Erythroblast (primary cell): Measurements from ENCODE around the gene HSF5.

Experiments
- DNase-seq, 2 experiments: peaks; one replicate each; lab custom pipeline; 2025; lab: John Stamatoyannopoulos, UW
- GATA1 ChIP-seq: IDR thresholded peaks from 2 replicates; pipeline ENCODE4 v1.6.1; 2011; ENCODE audit warnings: low read depth, mild to moderate bottlenecking, control low read depth, low read length, moderate library complexity
- POLR2A ChIP-seq: IDR thresholded peaks from 2 replicates; pipeline ENCODE4 v1.6.1; 2011; ENCODE audit warnings: mild to moderate bottlenecking, low read length

Gene HSF5

DNA sequence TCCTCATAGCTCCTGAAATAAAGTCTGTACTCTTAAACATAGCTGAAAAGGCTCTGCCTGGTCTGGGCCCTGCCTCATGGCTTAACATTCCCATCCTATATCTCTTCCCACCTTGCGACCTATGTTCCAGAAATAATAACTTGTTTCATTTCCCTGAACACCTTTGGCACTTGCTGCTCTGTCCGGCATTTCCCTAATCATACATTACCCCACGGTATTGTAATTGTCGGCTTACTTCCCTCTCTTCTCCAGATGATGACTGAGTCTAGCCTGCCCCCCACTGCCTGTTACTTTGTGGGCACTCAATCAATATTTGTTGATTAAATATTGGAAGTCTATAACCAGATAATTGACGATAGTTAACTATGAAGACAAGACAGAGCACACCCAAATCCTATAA, 113.0 kb downstream of the HSF5 start:
- DNase-seq, result peak in 1 of 2 experiments; percentile 13
- TF ChIP-seq POLR2A (no peak), GATA1 (no peak)

DNA sequence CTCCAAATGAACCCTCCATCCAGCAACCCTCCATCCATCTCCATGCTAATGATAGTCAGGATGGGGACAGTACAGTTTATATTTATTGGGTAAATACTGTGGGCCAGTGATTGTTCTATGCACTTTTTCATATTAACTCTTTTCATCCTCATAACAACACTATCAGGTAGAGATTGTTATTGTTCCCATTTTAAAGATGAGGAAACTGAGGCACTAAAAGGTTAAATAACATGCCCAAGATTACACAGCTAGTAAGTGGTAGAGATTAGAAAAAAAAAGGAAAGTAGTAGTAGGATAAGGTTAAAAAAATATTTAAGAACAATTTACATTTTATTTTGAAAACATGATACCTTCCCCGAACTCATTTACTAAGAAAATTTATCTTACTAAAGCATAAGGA, 114.3 kb downstream of the HSF5 start:
- TF ChIP-seq GATA1, result no peak
- no peak for TF ChIP-seq POLR2A
- no peak for DNase-seq

DNA sequence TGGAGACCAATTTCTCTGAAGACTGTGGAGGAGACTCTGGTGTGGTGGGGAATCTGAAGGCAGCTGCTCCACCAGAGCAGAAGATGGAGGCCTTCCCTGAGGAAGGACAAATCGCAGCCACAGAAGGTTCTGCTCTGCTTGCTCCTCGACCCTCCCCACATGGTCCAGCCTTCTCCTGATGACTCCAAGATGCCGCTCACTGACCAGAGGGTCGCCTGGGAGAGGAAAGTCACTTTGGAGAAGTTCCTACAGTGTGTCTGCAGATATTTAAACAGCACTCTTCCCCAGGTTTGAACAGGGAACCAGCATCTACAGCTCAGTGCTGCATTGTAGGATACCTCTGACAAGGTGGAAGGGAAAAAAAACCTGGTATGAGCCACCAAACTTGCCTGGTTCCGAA, 115.2 kb downstream of the HSF5 start:
- TF ChIP-seq POLR2A, result no peak
- no peak for TF ChIP-seq GATA1

DNA sequence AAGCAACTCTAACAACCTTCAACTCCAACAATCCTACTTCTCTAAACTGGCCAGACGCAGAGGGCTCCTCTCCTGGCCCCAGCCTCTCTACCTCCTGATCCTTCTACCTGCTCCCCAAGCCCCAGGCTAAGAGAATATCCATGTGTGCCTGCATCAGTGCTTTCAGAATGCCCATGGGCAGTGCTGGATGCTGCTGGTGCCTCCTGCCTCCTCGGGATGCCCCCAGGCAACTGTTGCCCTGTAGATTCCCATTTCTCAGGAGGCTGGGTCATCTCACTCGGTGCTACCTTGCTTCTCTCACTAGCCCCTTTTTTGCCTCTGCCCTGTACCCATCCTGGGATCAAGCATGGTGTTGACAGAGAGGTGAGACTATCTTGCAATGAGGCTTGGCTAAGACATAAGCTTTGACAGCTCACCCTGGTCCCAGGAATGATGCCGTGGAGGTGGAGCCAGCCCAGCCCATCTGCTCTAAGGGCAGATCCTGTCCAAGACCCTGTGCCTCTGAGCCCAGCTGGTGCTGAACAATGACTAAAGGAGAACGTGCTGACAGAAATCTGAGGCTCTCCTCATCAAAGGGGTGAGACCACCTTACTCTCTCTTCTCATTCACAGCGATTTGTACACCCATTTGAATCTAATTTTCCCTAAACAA, 116.8 kb downstream of the HSF5 start:
- TF ChIP-seq GATA1 (no peak), POLR2A (no peak)
- no peak for DNase-seq

More for the DNA sequence above, 115.2 kb downstream of the HSF5 start:
- no peak for DNase-seq

DNA sequence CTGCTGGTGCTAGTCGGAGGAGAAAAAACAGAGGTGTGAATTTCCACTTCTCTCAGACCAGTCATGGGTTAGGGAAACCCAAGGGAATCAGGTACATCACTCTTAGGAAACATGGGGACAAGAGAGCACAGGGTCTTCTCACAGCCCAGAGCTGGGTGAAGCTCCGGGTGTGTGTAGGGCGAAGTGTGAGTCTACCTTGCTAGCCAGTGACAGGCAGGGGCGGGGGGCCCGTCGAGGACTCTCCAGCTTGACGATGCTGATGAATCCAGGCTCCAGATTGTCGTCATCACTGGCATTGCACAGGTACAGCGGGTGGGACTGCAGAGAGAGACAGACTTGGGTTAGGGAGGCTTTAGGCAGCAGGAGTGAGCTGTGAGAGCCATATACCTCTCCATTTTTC, 117.5 kb downstream of the HSF5 start:
- TF ChIP-seq POLR2A, result no peak
- no peak for TF ChIP-seq GATA1
- no peak for DNase-seq

DNA sequence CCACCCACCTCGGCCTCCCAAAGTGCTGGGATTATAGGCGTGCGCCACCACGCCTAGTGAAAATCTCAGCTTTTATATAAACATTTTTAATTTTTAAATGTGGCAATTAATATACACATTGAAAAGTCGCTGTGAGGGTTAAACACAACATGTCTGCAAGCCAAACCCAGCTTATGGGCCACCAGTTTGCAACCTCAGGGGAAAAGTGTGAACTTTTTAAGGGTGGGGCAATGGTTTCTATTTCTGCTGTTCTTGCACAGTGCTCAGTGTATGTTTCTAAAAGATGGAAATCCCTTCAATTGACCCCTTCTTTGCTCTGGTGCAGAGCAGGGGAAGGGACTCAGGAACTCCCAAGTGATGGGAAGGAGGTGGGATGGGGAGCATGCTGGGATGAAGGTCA, 117.9 kb downstream of the HSF5 start:
- TF ChIP-seq GATA1 (no peak), POLR2A (no peak)
- DNase-seq, result no peak
